Fibroblast of lung (primary cell): ENCODE data around the gene PGPEP1. TPM values are rescaled to one million over a fixed set of nuclear protein-coding genes. Genes with fewer than 3 reads are reported as not detected.
A peak's percentile ranks its signal among the peaks of the same experiment; 100 is the strongest.
"Not testable (repeated sequence)": the region's sequence is repeated elsewhere in the genome, so short reads cannot be mapped to it uniquely, and the experiment has no call there.

Source experiments
- DNase-seq, 2 donors: peaks; one replicate each; pipeline versions ENCODE4 v3.0.0 to v3.0.0-alpha.2; 2010; ENCODE audit warnings: low read depth in 2 of 2
- H2AFZ ChIP-seq: 2 replicates; pipeline ENCODE4 v1.5.1; 2012; ENCODE audit warnings: low read length, control low read depth, inconsistent platforms
- H3K27ac ChIP-seq: 2 replicates; pipeline ENCODE4 v1.5.1; 2011; ENCODE audit warnings: low read length, control low read depth; ENCODE audit not compliant: insufficient read depth
- H3K27me3 ChIP-seq: 2 replicates; pipeline ENCODE4 v1.5.1; 2011; ENCODE audit warnings: mild to moderate bottlenecking, low read length; ENCODE audit not compliant: control insufficient read depth, insufficient read depth
- H3K36me3 ChIP-seq: 2 replicates; pipeline ENCODE4 v1.5.1; 2011; ENCODE audit warnings: low read length; ENCODE audit not compliant: control insufficient read depth, insufficient read depth
- H3K4me1 ChIP-seq: 2 replicates; pipeline ENCODE4 v1.5.1; 2011; ENCODE audit warnings: low read length; ENCODE audit not compliant: control insufficient read depth, insufficient read depth; ENCODE audit errors: extremely low read depth
- H3K4me2 ChIP-seq: 2 replicates; pipeline ENCODE4 v1.5.1; 2011; ENCODE audit warnings: low read length, control low read depth; ENCODE audit not compliant: insufficient read depth; ENCODE audit errors: extremely low read depth
- H3K4me3 ChIP-seq, 4 experiments: fragments of 200-600 bp in 1 of 4; sonication (generic) in 1 of 4; replicated peaks in 1 of 4; 2 replicates each; pipeline ENCODE4 v1.5.1; 2011 to 2016; ENCODE audit warnings: low read length in 4 of 4, low read depth in 3 of 4, mild to moderate bottlenecking in 3 of 4, control low read depth in 2 of 4, inconsistent platforms in 1 of 4, mixed read lengths in 1 of 4; ENCODE audit not compliant: insufficient read depth in 1 of 4; ENCODE audit errors: control extremely low read depth in 1 of 4
- H3K79me2 ChIP-seq: 2 replicates; pipeline ENCODE4 v1.5.1; 2012; ENCODE audit warnings: mild to moderate bottlenecking, low read length, inconsistent platforms; ENCODE audit not compliant: control insufficient read depth, insufficient read depth
- H3K9ac ChIP-seq: 2 replicates; pipeline ENCODE4 v1.5.1; 2011; ENCODE audit warnings: mild to moderate bottlenecking, low read length, control low read depth; ENCODE audit not compliant: insufficient read depth
- H3K9me3 ChIP-seq: 2 replicates; pipeline ENCODE4 v1.5.1; 2012; ENCODE audit warnings: low read depth, low read length; ENCODE audit not compliant: control insufficient read depth, insufficient read depth
- H4K20me1 ChIP-seq: 2 replicates; pipeline ENCODE4 v1.5.1; 2011; ENCODE audit warnings: low read length; ENCODE audit not compliant: control insufficient read depth, insufficient read depth; ENCODE audit errors: extremely low read depth
- EZH2 ChIP-seq: IDR thresholded peaks from 2 replicates; pipeline ENCODE4 v1.5.1; 2012; ENCODE audit warnings: low read length, control low read depth, mild to moderate bottlenecking; ENCODE audit errors: missing control alignments
- polyA plus RNA-seq, 2 donors: library from polyadenylated mRNA; depleted of rRNA in 1 of 2; stranded (reverse) in 1 of 2; unstranded in 1 of 2; fragments of >200 nt; gene quantifications; 2 replicates each; pipeline ENCODE4 v1.2.1, GENCODE V29; 2011 to 2012; ENCODE audit warnings: missing spikeins in 1 of 2
- total RNA-seq: library from RNA; depleted of rRNA; stranded (reverse); fragments of >200 nt; gene quantifications from 2 replicates; pipeline ENCODE4 v1.2.1, GENCODE V29; 2014
- TF ChIP-seq, protein P1 (sequence below), 2 donors: IDR thresholded peaks in 1 of 2; conservative IDR thresholded peaks in 1 of 2; 1 replicate in 1 of 2; 2 replicates in 1 of 2; pipeline ENCODE4 v1.5.1; 2011 to 2012; ENCODE audit warnings: low read length in 2 of 2, control low read depth in 1 of 2, inconsistent platforms in 1 of 2, low read depth in 1 of 2, mild to moderate bottlenecking in 1 of 2

The PGPEP1 gene
- total and polyA plus RNA-seq, 2 donors (not counting 1 experiment from before 2014, with no cell fraction given): 17.0 to 78.8 TPM

DNA sequence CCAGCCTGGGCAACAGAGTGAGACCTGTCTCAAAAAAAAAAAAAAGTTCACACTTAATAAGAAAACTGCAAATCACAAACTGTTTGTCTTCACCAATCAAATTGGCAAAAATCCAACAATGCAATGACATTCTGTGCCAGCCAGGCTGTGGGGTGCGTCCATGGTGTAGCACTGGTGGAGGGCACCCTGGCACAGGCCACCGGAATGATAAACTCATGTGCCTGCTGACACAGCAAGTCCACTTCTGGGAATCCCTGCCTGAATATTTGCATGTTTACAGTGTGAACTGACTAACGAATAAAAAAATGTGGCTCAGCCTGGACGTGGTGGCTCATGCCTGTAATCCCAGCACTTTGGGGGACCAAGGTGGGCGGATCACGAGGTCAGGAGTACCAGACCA, 58.6 kb downstream of the PGPEP1 start:
- H3K27ac ChIP-seq: peak overlapping the region; percentile 13
- H3K9me3 ChIP-seq: no peaks in the 10 kb centered on the region
- H3K4me1 ChIP-seq: peaks cover 12% of the 10 kb centered on the region
- no peaks in the 10 kb centered on the region for H3K27me3 ChIP-seq
- H3K79me2 ChIP-seq: no peaks in the 10 kb centered on the region
- no peak overlapping the region for H3K9ac ChIP-seq
- DNase-seq: peak; percentile 68 to 76
- H2AFZ ChIP-seq: no peak overlapping the region
- H3K4me3 ChIP-seq: no peak overlapping the region
- no peaks in the 10 kb centered on the region for H3K36me3 ChIP-seq
- no peaks in the 10 kb centered on the region for H4K20me1 ChIP-seq
- TF ChIP-seq EZH2: no peak
- TF ChIP-seq, protein P1, sequence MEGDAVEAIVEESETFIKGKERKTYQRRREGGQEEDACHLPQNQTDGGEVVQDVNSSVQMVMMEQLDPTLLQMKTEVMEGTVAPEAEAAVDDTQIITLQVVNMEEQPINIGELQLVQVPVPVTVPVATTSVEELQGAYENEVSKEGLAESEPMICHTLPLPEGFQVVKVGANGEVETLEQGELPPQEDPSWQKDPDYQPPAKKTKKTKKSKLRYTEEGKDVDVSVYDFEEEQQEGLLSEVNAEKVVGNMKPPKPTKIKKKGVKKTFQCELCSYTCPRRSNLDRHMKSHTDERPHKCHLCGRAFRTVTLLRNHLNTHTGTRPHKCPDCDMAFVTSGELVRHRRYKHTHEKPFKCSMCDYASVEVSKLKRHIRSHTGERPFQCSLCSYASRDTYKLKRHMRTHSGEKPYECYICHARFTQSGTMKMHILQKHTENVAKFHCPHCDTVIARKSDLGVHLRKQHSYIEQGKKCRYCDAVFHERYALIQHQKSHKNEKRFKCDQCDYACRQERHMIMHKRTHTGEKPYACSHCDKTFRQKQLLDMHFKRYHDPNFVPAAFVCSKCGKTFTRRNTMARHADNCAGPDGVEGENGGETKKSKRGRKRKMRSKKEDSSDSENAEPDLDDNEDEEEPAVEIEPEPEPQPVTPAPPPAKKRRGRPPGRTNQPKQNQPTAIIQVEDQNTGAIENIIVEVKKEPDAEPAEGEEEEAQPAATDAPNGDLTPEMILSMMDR (conservative IDR thresholded peaks at IDR 0.05 in 1 of 2, IDR thresholded peaks at IDR 0.05 in 1 of 2; ENCODE audit: low read depth in 1 of 2, low read length in 2 of 2): no peak
- peak overlapping the region; percentile 25 for H3K4me2 ChIP-seq

- Histone ChIP-seq H3K9ac (no peak overlapping the region), H3K4me3 (no peak overlapping the region), H2AFZ (no peak overlapping the region), H3K27me3 (no peaks in the 10 kb centered on the region), H3K79me2 (no peaks in the 10 kb centered on the region), H3K9me3 (no peaks in the 10 kb centered on the region), H3K27ac (no peak overlapping the region), H4K20me1 (no peaks in the 10 kb centered on the region), H3K4me2 (no peak overlapping the region), H3K36me3 (no peaks in the 10 kb centered on the region), H3K4me1 (peaks cover 12% of the 10 kb centered on the region)
- TF ChIP-seq, protein P1 (conservative IDR thresholded peaks at IDR 0.05 in 1 of 2, IDR thresholded peaks at IDR 0.05 in 1 of 2; ENCODE audit: low read depth in 1 of 2, low read length in 2 of 2): peak; percentile 44 to 67
- TF ChIP-seq EZH2: no peak
- DNase-seq: peak; percentile 49 to 83
Observed at GRCh38 chr19:18401580-18402112, 61.2 kb downstream of the PGPEP1 start.

GRCh38 chr19:18402455-18403248, 62.3 kb downstream of the PGPEP1 start:
- H3K27ac ChIP-seq, H3K4me3 ChIP-seq, H2AFZ ChIP-seq, H4K20me1 ChIP-seq, DNase-seq, H3K79me2 ChIP-seq, H3K9ac ChIP-seq, H3K36me3 ChIP-seq, H3K4me2 ChIP-seq, H3K9me3 ChIP-seq, H3K27me3 ChIP-seq: not testable (repeated sequence)
- H3K4me1 ChIP-seq: peaks cover 10% of the 10 kb centered on the region

- not testable (repeated sequence) for H3K27me3 ChIP-seq, H3K4me1 ChIP-seq, H3K79me2 ChIP-seq, H3K9me3 ChIP-seq, H3K36me3 ChIP-seq, H3K4me2 ChIP-seq, DNase-seq, H3K27ac ChIP-seq, H3K9ac ChIP-seq, H2AFZ ChIP-seq, H4K20me1 ChIP-seq, H3K4me3 ChIP-seq
Observed at GRCh38 chr19:18405754-18406153, 65.4 kb downstream of the PGPEP1 start.
